Stimulated activated CD8-positive, alpha-beta memory T cell treated with anti-CD3 and anti-CD28 coated beads, Interleukin-15, amount 100 ng/mL, for 1 hour (primary cell): ENCODE measurements around the gene NME3.
"Not testable (repeated sequence)": the region's sequence is repeated elsewhere in the genome, so short reads cannot be mapped to it uniquely, and the experiment has no call there.

Experiments used
- DNase-seq: peaks from one replicate; pipeline ENCODE4 v3.0.0-alpha.2; 2020; ENCODE audit warnings: low read depth

The NME3 gene

DNA sequence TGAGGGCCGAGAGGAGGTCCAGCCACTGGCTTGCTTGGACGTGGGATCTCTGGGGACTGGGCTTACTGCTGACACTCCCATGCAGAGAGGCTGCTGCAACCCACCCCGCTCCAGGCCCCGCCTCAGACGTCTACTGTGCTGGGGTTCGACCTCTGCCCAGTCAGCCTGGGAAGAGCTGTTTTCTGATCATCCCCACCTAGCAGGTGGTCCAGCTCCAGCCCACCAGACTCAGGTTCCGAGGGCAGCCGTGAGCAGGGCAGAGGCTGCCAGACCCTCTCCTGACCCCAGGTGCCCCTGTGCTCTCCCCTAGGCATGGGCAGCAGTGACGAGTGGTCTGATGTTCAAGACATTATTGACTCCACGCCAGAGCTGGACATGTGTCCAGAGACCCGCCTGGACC, 23.4 kb downstream of the NME3 start:
- DNase-seq = no peak

DNA sequence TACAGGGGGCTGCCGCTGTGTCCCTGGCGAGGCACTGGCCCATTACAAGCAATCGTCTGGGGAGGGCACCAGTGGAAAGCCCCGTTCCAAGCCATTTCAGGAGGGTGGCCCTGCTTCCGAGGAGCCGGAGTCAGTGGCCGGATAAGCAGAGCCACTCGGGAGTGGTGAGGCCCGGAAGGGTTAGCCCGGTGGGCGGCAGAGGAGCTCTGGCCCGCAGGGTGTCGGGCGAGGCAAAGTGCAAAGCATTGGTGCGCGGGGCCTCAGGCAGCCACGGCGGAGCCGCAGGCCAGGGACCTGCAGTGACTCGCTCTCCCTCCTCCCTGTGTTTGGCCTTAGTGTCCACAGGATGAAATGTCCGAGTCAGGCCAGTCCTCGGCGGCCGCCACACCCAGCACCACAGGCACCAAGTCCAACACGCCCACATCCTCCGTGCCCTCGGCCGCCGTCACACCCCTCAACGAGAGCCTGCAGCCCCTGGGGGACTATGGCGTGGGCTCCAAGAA, 24.6 kb downstream of the NME3 start:
- DNase-seq = no peak

- no peak for DNase-seq
Observed at GRCh38 chr16:1745900-1746692, 25.2 kb downstream of the NME3 start.

DNA sequence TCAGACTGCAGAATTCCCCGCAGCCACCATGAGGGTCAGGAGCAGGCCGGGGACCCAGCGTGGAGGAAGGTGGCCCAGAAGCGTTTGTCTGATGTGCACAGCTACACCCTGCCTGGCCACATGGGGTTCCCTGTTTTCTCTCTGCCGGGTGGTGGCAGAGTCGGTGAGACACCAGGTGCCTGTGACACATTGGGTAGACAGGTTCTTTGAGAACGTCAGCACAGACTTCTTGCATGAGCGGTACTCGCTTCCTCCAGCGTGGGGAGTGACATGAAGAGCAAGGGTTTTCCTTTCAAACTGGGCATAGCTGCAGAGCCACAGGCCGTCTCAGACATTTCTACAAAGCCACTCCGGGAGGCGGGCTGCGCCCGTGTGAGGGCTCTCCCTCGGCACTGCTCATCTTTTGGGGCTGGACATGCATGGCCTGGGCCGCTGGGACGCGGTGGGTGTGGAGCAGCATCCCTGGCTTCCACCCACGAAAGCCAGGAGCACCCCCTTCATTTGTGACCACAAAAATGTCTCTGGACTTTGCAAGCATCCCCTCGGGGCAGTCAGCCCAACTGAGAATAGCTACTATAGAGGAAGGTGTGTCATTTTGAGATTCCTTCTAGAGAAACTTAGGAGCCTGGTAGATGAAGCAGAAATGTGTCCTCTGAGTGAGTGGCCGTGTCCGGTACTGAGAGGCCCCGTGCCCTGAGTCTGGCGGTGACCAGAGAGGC, 26.0 kb downstream of the NME3 start:
- DNase-seq = no peak

- DNase-seq = no peak
Observed at GRCh38 chr16:1744338-1744840, 27.0 kb downstream of the NME3 start.

DNA sequence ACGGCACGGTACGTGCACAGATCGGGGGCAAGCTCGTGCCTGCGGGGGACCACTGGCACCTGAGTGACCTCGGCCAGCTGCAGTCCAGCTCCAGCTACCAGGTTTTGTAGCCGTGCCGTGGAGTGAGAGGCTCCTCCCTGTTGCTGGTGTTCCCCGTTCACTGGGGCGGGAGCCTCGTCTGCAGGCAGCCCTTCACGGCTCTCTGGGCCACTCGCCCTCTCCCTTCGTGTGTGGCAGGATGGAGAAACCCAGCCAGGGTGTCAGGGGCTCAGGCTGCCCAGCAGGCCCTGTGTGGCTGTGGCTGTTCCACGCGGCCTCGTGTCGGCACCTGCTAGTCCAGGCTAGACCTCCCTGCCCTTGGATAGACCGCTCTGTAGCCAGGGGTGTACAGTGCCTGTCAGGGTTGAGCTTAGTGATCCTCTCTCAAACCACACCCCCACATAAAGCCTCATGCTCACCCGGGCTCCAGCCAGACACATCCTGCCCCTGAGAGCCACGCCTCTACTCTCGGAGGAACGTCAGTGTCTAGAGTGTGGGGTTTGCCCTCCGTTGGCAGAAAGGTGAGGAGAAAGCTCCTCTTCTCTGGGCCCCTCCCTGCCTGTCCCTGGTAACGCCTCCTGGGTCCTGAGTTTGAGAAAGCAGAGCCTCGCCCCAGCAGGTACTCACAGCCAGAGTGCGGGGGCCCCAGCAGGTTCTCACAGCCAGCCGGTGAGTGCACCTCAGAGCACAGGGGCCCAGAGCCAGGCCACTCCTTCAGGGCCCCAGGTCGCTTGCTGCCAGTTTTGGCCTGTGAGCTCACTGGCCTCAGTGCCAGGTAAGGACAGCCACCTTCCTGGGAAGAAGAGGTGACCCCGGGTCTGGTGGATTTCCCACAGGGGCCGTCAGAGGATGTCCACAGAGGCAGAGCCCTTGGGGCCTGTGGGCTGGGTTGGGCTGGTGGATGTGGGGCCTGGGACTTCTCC, 27.7 kb downstream of the NME3 start:
- DNase-seq = no peak

DNA sequence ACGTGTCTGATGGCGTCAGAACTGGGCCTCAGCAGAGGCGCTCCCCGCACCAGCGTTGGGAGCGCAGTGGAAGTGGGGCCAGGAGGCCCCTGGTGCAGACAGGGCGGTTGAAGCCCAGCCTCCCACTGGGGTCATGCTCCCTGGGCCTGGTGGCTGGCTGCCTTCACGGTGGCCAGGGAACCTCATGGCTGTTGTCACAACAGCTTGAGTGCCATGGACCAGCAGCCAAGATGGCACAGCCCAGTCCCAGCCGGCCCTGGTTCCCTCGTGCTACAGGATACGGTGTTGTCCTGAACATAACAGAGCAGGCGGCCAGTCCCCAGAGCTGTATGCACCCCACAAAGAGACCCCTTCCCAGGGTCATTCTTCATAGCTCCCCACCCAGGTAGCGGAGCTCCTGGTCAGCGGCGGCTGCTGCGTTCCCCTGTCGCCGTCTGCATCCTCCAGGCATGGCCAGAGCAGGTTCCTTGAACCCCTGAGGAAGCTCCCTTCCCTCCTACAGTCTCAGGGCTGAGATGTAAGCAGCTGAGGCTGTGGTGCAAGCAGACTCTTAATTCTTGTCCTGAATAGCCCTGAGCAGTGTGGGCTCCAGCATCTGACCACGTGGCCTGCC, 29.7 kb downstream of the NME3 start:
- DNase-seq = no peak

DNA sequence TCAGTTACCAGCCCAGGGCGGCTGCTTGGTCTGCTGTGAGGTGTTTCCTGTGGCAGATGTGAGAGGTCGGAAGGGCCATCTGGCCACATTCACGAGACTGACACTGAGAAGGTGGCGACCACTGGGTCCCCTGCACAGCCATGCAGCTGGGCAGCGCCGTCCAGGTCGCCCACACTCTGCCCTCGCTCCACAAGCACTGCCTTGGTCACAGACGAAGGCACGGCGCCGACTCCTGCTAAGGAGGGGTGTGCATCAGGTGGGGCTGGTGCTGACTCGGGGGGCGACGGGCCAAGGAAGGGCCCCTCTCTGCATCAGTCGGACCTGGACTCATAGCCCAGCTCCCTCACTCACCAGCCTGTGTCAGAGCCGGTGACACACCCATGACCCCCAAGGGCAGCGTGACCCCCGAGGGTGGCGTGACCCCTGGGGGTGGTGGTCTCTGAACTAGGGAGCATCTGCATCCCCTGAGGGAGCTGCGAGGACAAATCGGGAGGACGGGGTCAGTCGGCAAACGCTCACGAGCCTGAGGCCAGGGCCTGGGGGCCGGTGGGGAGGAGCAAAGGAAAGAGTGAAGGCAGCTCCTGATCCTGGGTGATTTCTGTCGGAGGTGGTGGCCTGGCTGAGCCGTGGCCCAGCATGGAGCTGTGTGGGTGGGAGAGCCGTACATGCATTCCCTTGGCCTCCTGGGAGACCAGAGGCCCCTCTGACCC, 30.4 kb downstream of the NME3 start:
- no peak for DNase-seq

DNA sequence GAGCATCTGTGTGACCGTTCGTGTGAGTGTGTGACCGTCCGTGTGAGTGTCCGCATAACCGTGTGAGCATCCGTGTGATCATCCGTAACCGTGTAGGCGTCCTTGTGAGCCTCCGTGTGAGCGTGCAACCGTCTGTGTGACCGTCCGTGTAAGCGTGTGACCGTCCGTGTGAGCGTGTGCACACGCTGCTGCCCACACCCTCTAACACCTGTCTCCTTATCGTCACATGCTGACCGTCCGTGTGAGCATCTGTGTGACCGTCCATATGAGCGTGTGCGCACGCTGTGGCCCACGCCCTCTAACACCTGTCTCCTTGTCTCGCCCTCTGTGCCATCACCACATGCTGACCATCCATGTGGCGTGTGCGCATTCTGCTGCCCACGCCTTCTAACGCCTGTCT, 31.1 kb downstream of the NME3 start:
- DNase-seq = no peak

- no peak for DNase-seq
Observed at GRCh38 chr16:1734816-1735215, 36.5 kb downstream of the NME3 start.

DNA sequence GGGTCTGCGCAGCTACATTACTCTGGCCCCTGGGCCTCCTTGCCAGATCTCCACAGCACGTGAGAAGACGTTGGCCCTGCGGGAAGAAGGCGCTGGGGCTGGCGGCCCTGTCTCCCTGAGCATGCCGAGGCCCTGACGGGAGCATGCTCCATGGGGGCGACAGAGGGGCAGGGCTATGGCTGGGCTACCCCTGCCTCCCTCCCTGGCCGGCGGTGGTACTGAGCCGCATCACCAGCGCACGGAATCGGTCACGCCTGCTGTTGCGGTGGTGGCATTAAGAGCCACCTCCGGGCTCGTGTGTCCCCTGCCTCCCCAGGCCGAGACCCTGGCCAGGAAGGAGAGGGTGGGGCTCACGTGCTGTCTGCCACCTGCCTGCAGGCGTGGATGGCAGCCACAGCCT, 37.2 kb downstream of the NME3 start:
- no peak for DNase-seq

DNA sequence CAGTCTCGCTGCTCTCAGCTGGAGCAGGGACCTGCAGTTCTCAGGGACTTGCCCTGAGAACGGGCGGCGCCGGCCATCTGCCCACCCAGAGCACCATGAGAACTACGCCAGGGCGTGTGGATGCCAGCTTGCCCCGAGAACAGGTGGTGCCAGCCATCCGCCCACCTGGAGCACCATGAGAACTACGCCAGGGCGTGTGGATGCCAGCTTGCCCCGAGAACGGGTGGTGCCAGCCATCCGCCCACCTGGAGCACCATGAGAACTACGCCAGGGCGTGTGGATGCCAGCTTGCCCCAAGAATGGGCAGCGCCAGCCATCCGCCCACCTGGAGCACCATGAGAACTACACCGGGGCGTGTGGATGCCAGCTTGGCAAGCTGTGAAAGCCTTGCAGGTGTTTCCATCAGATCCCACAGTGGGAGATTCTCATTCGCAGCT, 38.8 kb downstream of the NME3 start:
- DNase-seq = not testable (repeated sequence)

DNA sequence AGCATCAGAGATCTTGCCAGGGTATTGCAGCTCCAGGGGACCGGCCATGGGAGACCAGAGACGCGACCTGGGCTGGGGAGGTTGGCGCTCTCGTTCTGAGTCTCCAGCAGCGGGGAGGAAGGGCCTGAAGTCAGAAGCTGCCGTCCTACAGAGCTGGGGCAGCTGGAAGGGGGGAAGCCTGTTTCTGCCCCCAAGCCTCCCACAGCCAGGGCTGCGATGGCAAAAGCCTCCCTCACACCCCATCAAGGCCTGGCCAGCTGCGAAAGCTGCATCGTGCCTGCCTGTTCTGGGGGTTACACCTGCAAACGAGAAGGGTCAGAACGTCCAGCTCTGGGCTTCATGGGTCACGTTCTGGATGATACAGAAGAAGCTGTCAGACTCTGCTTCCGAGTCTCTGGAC, 39.3 kb downstream of the NME3 start:
- no peak for DNase-seq

DNA sequence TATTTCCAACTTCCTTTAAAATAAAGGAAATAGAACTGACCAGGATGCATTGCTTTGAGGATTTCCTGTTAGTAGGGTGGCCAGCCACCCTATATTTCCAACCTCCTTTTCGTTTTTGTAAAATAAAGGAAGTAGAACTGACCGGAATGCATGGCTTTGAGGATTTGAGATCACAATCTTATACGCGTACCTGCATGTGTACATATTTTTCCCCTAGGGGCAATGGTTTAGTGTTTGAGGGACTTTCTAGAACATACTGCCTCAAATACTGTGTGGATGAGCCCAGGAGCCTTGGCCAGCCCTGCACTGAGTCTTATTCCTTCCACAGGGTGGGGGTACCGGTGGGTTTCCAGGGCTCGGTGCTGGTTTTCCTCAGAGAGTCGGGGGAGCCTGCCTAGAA, 39.7 kb downstream of the NME3 start:
- DNase-seq = no peak

- DNase-seq = no peak
Observed at GRCh38 chr16:1731073-1731472, 40.3 kb downstream of the NME3 start.

DNA sequence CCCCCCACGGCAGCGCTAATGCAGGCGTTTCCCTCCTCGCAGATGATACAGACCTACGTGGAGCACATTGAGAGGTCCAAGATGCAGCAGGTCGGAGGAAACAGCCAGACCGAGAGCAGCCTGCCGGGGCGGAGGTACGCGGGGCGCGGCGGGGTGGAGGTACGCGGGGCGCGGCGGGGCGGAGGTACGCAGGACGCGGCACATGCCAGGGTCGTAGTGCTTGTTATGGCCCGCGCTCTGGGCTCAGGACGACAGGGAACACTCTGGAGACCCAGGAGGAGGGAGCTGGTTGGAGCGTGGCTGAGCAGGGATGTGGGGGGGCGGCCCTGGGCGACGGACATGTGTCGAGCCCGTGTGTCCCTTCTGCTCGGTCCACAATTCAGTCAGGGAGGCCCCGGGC, 41.9 kb downstream of the NME3 start:
- no peak for DNase-seq

DNA sequence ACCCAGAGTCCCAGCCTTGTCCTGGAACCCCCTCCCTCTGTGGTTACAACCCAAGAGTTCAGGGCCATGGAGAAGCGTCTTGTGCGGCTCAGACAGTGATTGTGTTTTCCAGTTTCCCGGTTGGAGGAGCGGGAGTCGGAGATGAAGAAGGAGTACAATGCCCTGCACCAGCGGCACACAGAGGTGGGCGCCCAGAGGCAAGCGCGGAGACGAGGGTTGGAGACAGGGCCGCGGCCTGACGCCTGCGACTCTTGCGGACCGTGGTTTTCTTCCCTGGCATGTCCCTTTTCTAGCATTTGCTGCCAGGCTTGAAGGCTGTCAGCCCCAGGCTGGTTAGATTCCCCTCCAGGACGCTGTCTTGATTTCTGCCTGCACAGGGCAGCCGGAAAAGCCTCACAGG, 42.3 kb downstream of the NME3 start:
- DNase-seq = no peak

DNA sequence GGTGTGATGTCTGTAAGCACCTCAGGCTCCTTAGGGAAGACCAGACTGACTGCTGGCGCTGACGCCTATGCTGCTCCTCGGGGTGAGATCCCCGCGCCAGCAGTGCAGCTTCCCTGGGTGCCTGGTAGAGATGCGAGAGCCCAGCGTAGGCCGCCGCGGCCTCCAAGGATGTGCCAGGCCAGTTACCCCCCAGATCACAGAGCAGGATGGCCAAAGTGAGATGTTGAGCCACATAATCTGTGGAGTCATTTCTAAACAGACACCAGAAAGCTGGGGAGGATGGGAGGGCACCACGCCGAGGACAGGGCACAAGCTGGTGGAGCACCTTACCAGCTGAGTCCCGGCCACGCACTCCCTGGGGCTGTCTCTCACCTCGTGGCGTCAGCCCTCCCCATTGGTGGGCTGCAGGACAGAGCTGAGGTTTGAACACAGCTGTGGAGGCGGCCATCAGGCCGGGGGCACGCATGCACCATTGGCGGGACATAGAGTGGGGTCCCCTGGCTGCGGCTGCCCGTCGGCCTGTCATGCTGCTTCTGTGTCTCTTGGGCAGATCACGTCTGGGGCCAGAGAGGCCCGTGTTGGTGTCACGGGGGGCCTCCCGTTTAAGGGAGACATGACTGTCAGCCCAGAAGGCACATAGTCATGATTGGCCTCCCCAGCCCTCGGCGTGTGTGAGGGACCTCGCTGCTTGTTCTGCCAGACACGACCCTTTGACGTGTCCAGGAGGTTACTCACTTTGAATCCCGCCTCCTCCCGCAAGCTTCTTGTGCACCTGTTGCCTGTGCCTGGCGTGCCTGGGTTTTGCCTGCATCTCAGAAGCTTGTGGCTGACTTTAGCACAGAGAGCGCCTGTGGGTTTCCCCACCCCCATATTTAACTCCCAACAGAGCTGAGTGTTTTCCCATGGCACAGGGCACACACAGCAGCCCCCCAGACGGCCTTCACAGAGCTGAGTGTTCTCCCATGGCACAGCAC, 43.4 kb downstream of the NME3 start:
- no peak for DNase-seq

- DNase-seq = no peak
Observed at GRCh38 chr16:1726661-1727502, 44.5 kb downstream of the NME3 start.
